GM12873 (cell line): ENCODE measurements around the gene AMMECR1.

Source experiments
- CTCF ChIP-seq: IDR thresholded peaks from 2 replicates; pipeline ENCODE4 v1.5.1; 2012; ENCODE audit warnings: low read depth, mild to moderate bottlenecking, moderate library complexity, low read length, control low read depth; ENCODE audit not compliant: insufficient read depth; ENCODE audit errors: missing control alignments

Gene AMMECR1

DNA sequence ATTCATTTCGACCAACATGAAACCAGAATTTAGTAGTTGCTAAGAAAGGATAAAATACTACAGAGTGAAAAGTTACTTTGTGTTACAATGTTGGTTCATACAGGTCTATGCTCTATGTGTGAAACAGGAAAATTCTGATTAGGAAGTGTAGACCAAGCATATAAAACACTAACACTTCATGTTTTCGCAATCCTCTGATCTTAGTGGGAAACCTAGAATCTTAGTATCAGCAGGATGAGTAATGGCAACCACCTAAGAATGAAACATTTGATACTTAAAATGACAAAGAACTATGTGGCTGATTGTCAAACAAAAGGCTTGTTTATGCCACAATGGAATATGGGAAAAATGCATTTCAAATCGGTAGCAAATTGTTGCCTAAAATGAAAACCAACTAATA is 116.1 kb downstream of the AMMECR1 start:
- TF ChIP-seq CTCF = no peak

DNA sequence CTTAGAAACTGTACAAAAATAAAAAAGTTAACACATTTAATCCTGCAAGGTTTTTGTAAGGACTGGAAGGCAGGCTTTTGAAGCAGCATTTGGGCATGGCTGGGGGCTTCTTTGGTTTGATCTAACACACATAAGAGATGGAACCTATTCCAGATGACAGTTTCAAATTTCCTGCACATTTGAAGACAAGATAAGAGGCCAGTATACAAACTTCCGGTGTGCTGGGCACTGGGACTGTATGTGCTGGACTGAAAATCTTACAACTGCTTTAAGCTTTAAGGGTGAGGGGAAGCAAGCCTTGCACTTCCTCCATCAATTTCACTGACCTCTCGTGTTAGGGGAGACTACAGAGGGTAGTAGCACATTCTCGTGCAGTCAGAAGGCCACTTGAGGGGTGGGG is 122.9 kb downstream of the AMMECR1 start:
- TF ChIP-seq CTCF = no peak

GRCh38 chrX:110192516-110192915 is 125.4 kb downstream of the AMMECR1 start:
- TF ChIP-seq CTCF = no peak

DNA sequence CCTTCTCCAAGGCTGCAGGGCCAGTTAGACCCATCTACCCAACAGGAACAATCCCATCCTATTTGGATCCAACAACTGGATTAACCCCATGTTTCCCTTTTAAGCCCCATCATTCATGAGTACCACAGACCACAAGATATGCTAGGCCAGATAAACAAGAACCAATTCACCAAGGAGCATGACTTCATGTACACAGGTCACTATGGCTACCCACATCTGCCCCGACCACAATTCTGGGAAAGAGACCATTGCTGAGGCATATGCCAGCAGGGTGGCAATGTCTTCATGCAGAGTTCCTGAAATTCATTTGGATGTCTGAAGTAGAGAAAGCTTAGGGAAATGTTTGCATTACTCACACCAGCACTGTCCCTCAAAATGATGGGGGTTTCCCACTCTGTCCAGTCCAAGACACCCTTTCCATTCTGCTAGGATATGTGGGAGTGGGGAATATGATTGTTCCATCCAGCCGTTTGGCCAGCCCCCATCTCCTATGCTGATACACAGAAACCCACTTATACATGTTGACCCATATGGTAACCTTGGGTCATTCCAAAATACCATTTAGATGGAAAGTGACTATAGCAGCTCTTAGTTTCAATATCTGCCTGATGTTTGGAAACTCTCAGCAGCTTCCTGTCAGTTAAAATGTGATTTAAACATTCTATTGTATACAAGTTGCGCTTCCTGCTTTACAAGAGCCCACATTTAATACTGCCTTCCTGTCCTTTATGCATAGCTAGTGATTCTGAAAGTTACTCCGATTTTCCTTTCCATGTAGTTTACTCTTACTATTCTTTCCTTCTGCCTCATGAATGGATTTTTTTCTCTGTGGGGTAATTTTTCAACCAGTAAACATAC is 129.0 kb downstream of the AMMECR1 start:
- TF ChIP-seq CTCF = no peak

DNA sequence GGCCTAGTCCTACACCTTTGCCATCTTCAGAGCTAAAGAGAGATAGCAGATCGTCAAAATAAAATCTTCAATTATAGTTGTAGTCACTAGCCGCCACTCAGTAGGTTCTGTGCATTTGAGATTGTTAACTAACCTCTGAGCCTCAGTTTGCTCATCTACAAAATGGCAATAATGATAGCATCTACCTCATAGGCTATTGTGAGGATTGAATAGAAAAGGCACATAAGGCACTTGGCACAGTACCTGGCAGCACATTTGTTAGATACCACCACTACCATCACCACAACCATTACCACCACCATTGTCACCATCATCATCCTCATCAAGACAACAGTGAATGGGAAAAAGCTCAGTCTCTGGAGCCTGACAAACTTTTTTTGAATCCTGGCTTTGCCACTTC is 134.6 kb downstream of the AMMECR1 start:
- TF ChIP-seq CTCF = no peak

GRCh38 chrX:110182865-110183264 is 135.0 kb downstream of the AMMECR1 start:
- no peak for TF ChIP-seq CTCF

DNA sequence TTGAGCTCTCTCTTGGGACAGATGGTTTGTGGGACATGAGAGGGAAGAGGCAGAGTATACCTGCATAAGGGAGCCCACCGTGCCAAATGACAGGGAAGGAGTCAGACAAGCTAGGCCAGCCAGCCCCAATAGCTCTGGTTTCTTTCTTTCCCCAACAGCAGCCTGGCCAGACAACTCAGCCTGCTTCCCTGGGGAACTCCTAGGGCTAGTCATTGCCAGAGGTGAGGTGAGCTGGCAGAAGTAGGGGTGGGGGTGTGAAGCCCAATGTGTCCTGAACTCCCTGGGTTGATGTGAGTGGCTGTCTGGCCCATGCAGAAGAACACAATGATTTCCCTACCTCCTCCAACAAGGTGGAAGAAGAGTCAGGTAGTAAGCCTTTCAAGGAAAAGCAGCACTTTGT is 135.5 kb downstream of the AMMECR1 start:
- no peak for TF ChIP-seq CTCF
